ENCODE data around the gene SOHLH1. TPM values are rescaled to one million over a fixed set of nuclear protein-coding genes. Genes with fewer than 3 reads are reported as not detected.

The SOHLH1 gene
- total RNA-seq, 3 donors from 2014 or later (not counting 1 experiment from before 2014, with no cell fraction given) = not detected

DNA sequence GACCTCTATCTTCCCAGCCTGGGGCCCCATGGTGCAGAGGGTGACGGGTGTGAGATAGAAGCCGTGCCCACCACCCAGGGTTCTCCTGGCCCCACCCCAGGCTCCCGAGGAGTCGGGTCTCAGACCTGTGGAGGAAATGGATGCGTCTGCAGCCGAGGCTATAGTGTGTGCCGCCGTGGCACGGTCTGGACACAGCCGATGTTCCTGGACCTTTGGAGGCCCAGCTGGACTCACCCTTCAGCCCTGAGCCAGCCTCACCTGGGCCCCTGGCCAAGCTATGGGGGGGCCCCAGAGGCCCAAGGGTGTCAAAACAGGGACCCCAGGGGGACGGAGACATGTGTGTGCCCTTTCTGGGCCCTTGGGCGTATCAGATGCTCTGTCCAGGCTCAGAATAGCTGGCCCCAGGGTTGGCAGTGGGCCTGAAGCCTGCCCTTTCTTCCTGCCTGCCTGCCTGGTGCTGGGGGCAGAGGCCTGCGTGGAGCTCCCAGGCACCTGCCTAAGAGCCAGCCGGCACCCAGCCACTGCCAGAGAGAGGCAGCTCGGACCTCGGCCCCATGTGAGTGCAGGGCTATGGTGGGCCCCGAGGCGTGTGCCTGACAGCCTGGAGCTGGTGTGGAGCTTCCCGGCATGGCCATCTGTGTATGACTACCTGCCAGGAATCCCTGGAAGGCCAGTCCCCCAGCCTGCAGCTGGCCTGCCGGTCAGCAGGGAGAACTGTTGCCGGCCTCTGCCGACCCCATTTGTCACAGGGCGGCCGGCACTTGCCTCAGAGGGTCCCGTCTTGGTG lies 44.5 kb upstream of the SOHLH1 start:
- H3K4me1 Mint-ChIP-seq = no peaks in the 10 kb centered on the region
- ATAC-seq (no peak), DNase-seq (no peak)
- intact Hi-C loops (cut with micrococcal nuclease) = no loop called here
- peaks cover 0 to 2% of the 10 kb centered on the region in 2 donors for H3K27me3 Mint-ChIP-seq (ENCODE audit: low read depth in 2 of 2)
- no peak overlapping the region for H3K4me3 ChIP-seq (ENCODE audit: low read length)
- no peaks in the 10 kb centered on the region for H3K9me3 ChIP-seq (ENCODE audit: control insufficient read depth, insufficient read depth, low read length)
- no peaks in the 10 kb centered on the region for H3K4me1 ChIP-seq (ENCODE audit: control insufficient read depth, insufficient read depth, low read length)
- H3K27ac ChIP-seq (ENCODE audit: low read length) = no peak overlapping the region
- no peak overlapping the region for H3K27ac Mint-ChIP-seq
- H3K27me3 ChIP-seq (ENCODE audit: control insufficient read depth, insufficient read depth, low read length) = no peaks in the 10 kb centered on the region
- no peak overlapping the region for H3K4me3 Mint-ChIP-seq
- H3K36me3 ChIP-seq (ENCODE audit: control insufficient read depth, insufficient read depth, low read length) = no peaks in the 10 kb centered on the region
- H3K9me3 Mint-ChIP-seq = no peaks in the 10 kb centered on the region
- WGBS (ENCODE audit: insufficient coverage) = 89% methylated on average over 25 of the region's 25 CpGs
- TF ChIP-seq, protein P1, sequence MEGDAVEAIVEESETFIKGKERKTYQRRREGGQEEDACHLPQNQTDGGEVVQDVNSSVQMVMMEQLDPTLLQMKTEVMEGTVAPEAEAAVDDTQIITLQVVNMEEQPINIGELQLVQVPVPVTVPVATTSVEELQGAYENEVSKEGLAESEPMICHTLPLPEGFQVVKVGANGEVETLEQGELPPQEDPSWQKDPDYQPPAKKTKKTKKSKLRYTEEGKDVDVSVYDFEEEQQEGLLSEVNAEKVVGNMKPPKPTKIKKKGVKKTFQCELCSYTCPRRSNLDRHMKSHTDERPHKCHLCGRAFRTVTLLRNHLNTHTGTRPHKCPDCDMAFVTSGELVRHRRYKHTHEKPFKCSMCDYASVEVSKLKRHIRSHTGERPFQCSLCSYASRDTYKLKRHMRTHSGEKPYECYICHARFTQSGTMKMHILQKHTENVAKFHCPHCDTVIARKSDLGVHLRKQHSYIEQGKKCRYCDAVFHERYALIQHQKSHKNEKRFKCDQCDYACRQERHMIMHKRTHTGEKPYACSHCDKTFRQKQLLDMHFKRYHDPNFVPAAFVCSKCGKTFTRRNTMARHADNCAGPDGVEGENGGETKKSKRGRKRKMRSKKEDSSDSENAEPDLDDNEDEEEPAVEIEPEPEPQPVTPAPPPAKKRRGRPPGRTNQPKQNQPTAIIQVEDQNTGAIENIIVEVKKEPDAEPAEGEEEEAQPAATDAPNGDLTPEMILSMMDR (IDR thresholded peaks at IDR 0.05) = no peak
- no peaks in the 10 kb centered on the region for H3K36me3 Mint-ChIP-seq

DNA sequence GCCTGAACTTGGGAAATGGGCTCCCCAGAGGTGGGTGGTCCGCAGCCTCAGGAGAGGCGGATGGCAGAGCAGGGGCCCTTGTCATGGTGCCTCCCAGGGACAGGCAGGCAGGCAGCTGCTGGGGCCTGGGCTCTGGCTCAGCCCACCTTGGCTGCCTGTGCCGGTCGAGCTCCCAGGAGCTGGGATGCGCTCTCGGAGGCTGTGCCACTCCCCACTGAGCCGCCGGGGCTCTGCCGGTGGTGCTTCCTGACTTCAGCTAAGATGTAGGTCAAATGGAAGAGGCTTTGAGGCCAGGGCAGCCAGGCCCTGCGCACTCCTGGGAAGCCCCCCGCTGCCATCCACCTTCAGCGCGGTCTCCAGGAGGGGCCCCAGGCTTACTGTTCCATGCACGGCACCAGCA lies 43.7 kb upstream of the SOHLH1 start:
- H3K27me3 Mint-ChIP-seq (ENCODE audit: low read depth in 2 of 2) = peaks cover 0 to 2% of the 10 kb centered on the region in 2 donors
- DNase-seq (no peak), ATAC-seq (no peak)
- H3K4me3 ChIP-seq (ENCODE audit: low read length) = no peak overlapping the region
- H3K27ac Mint-ChIP-seq = no peak overlapping the region
- H3K36me3 Mint-ChIP-seq = no peaks in the 10 kb centered on the region
- no peaks in the 10 kb centered on the region for H3K36me3 ChIP-seq (ENCODE audit: control insufficient read depth, insufficient read depth, low read length)
- no peak overlapping the region for H3K4me3 Mint-ChIP-seq
- TF ChIP-seq, protein P1 (IDR thresholded peaks at IDR 0.05) = no peak
- no peak overlapping the region for H3K27ac ChIP-seq (ENCODE audit: low read length)
- no peaks in the 10 kb centered on the region for H3K4me1 Mint-ChIP-seq
- H3K9me3 Mint-ChIP-seq = no peaks in the 10 kb centered on the region
- no peaks in the 10 kb centered on the region for H3K9me3 ChIP-seq (ENCODE audit: control insufficient read depth, insufficient read depth, low read length)
- WGBS (ENCODE audit: insufficient coverage) = 81% methylated on average over 14 of the region's 14 CpGs
- no peaks in the 10 kb centered on the region for H3K4me1 ChIP-seq (ENCODE audit: control insufficient read depth, insufficient read depth, low read length)
- intact Hi-C loops (cut with micrococcal nuclease) = no loop called here
- H3K27me3 ChIP-seq (ENCODE audit: control insufficient read depth, insufficient read depth, low read length) = no peaks in the 10 kb centered on the region

DNA sequence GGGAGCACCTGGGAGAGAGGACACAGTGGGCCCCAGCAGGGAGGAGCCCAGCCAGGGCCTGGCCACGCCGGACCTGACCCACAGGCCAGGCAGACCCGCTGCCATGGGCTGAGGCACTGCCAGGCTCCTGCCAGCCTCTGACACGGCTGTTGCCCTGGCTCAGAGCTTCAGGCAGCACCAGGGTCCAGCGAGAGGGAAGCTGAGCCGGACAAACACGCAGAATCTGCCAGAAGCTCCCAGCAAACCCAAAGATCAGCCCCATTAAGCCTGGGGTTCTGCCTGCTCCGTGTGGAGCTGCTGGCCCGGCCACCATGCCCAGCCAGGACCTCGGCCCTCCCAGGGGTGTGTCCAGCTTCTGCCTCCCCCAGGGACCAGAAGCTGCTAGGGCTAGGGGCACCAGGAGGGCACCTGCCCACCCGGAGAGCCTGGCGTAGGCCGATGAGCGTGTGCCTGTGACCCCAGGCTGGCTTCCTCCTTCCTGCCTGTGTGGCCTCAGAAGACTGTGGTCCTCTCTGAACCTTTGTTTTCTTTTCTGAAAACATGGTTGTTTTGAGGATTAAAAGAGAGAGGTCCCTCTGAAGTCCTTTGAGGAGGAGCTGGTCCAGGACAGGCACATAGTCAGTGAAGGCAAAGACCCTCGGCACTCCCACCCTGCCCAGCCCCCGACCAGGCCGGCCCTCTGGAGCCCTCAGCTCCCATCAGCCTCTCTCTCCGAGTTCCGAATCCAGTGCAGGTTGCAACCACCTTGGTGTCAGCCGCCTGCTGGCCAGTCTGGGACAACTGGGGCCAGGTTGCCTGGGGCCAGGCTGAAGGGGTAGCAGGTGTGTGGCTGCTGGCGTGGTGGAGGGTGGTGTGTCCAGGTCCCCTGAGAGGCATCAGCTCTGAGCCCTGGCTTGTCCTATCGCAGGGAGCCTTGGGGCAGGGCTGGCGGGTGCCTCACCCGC lies 42.3 kb upstream of the SOHLH1 start:
- no peaks in the 10 kb centered on the region for H3K4me1 Mint-ChIP-seq
- Histone ChIP-seq H3K36me3 (ENCODE audit: control insufficient read depth, insufficient read depth, low read length) (no peaks in the 10 kb centered on the region), H3K4me1 (ENCODE audit: control insufficient read depth, insufficient read depth, low read length) (no peaks in the 10 kb centered on the region), H3K27ac (ENCODE audit: low read length) (no peak overlapping the region), H3K27me3 (ENCODE audit: control insufficient read depth, insufficient read depth, low read length) (no peaks in the 10 kb centered on the region), H3K4me3 (ENCODE audit: low read length) (no peak overlapping the region), H3K9me3 (ENCODE audit: control insufficient read depth, insufficient read depth, low read length) (no peaks in the 10 kb centered on the region)
- peaks cover 0 to 3% of the 10 kb centered on the region in 2 donors for H3K27me3 Mint-ChIP-seq (ENCODE audit: low read depth in 2 of 2)
- intact Hi-C loops (cut with micrococcal nuclease) = no loop called here
- H3K9me3 Mint-ChIP-seq = no peaks in the 10 kb centered on the region
- DNase-seq = no peak
- no peak overlapping the region for H3K27ac Mint-ChIP-seq
- no peak for ATAC-seq
- no peaks in the 10 kb centered on the region for H3K36me3 Mint-ChIP-seq
- TF ChIP-seq, protein P1 (IDR thresholded peaks at IDR 0.05) = no peak
- H3K4me3 Mint-ChIP-seq = no peak overlapping the region
- 75% methylated on average over 24 of the region's 24 CpGs for WGBS (ENCODE audit: insufficient coverage)
